GM11168 (cell line): ENCODE data around the gene PAQR4.

ENCODE experiments used
- in situ Hi-C: fragments of 300-500 bp; cut with MboI; formaldehyde crosslinking; loops from one replicate; pipeline ENCODE4 v1.12.0; 2022; ENCODE audit warnings: low sequenced_read_pairs; ENCODE audit not compliant: unreplicated experiment

The PAQR4 gene

GRCh38 chr16:2963723-2964474 lies 5.2 kb upstream of the PAQR4 start, which contains the start of gene KREMEN2:
Gene KREMEN2, plus strand, starts transcription at chr16:2964275. Its CDS starts 246 bp downstream, at chr16:2964521.
- in situ Hi-C loops = no loop called here

- in situ Hi-C loops = no loop called here
Measured at GRCh38 chr16:2964475-2965336, 4.4 kb upstream of the PAQR4 start.

GRCh38 chr16:2966043-2966807 lies 2.9 kb upstream of the PAQR4 start:
- in situ Hi-C loops = no loop called here

- in situ Hi-C loops = no loop called here
Measured at GRCh38 chr16:2966808-2967191, 2.3 kb upstream of the PAQR4 start.

- in situ Hi-C loops = no loop called here
Measured at GRCh38 chr16:2967211-2967631, 1.9 kb upstream of the PAQR4 start.

GRCh38 chr16:2967721-2968161 lies 1.4 kb upstream of the PAQR4 start:
- in situ Hi-C loops = no loop called here

GRCh38 chr16:2968368-2968737 lies 795 bp upstream of the PAQR4 start:
- in situ Hi-C loops = no loop called here

- in situ Hi-C loops = no loop called here
Measured at GRCh38 chr16:2969545-2970521, 685 bp downstream of the PAQR4 start.

GRCh38 chr16:2970563-2970962 lies 1.4 kb downstream of the PAQR4 start:
- in situ Hi-C loops = no loop called here

- in situ Hi-C loops = no loop called here
Measured at GRCh38 chr16:2971134-2971984, 2.2 kb downstream of the PAQR4 start.

GRCh38 chr16:2971985-2972784 lies 3.0 kb downstream of the PAQR4 start:
- in situ Hi-C loops = no loop called here

GRCh38 chr16:2973093-2973492 lies 3.9 kb downstream of the PAQR4 start:
- in situ Hi-C loops = no loop called here

GRCh38 chr16:2973605-2974318 lies 4.6 kb downstream of the PAQR4 start:
- in situ Hi-C loops = no loop called here

- in situ Hi-C loops = no loop called here
Measured at GRCh38 chr16:2974319-2975056, 5.3 kb downstream of the PAQR4 start.

GRCh38 chr16:2975161-2975795 lies 6.1 kb downstream of the PAQR4 start:
- in situ Hi-C loops = no loop called here

- in situ Hi-C loops = no loop called here
Measured at GRCh38 chr16:2976201-2976600, 7.1 kb downstream of the PAQR4 start.
